A673 (cell line): Measurements from ENCODE around the gene BCL2L1. TPM values are rescaled to one million over a fixed set of nuclear protein-coding genes. Genes with fewer than 3 reads are reported as not detected.
A peak's percentile ranks its signal among the peaks of the same experiment; 100 is the strongest.

Experiments
- BruUV-seq: library from RNA; stranded (reverse); fragments of 400-500 nt; replicated peaks from 2 replicates; lab custom pipeline; 2021; lab: Mats Ljungman, UMichigan
- CTCF ChIA-PET: fragments of 300-600 bp; sonication (Branson Sonifier 250); formaldehyde crosslinking; loops from one replicate; lab custom pipeline; 2022; ENCODE audit warnings: antibody characterized with exemption; lab: Charles Lee
- POLR2A ChIA-PET: fragments of 300-600 bp; sonication (Branson Sonifier 250); formaldehyde crosslinking; loops from one replicate; lab custom pipeline; 2022; ENCODE audit warnings: antibody characterized with exemption; ENCODE audit not compliant: low non-redundant PET; lab: Charles Lee
- DNase-seq: peaks from one replicate; pipeline ENCODE4 v3.0.0-alpha.2; 2015; ENCODE audit warnings: low spot score
- H3K27ac ChIP-seq: fragments of 200-600 bp; sonication (generic); 2 replicates; pipeline ENCODE4 v1.5.1; 2016; ENCODE audit warnings: mixed run types, low read depth, mild to moderate bottlenecking, mixed read lengths, antibody characterized with exemption, low read length; ENCODE audit not compliant: poor library complexity, severe bottlenecking
- H3K27me3 ChIP-seq: fragments of 200-600 bp; sonication (generic); replicated peaks from 2 replicates; pipeline ENCODE4 v1.6.1; 2017; ENCODE audit warnings: mixed run types, low read depth, mild to moderate bottlenecking, mixed read lengths, antibody characterized with exemption, low read length; ENCODE audit not compliant: insufficient read depth, poor library complexity
- H3K36me3 ChIP-seq: fragments of 200-600 bp; sonication (generic); 2 replicates; pipeline ENCODE4 v1.6.1; 2016; ENCODE audit warnings: mixed run types, mild to moderate bottlenecking, mixed read lengths, antibody characterized with exemption, low read length; ENCODE audit not compliant: insufficient read depth, poor library complexity, severe bottlenecking
- H3K4me1 ChIP-seq: fragments of 200-600 bp; sonication (generic); 2 replicates; pipeline ENCODE4 v1.6.1; 2017; ENCODE audit warnings: mixed run types, mild to moderate bottlenecking, mixed read lengths, antibody characterized with exemption, low read length; ENCODE audit not compliant: insufficient read depth, poor library complexity, severe bottlenecking
- H3K4me3 ChIP-seq: fragments of 200-600 bp; sonication (generic); 2 replicates; pipeline ENCODE4 v1.5.1; 2016; ENCODE audit warnings: low read depth, mixed run types, mild to moderate bottlenecking, mixed read lengths, low read length; ENCODE audit not compliant: poor library complexity, severe bottlenecking
- H3K9me3 ChIP-seq: fragments of 200-600 bp; sonication (generic); 2 replicates; pipeline ENCODE4 v1.6.1; 2016; ENCODE audit warnings: mixed run types, low read depth, mild to moderate bottlenecking, mixed read lengths, antibody characterized with exemption, low read length; ENCODE audit not compliant: poor library complexity, severe bottlenecking
- EZH2 ChIP-seq: fragments of 200-600 bp; sonication (generic); IDR thresholded peaks from 2 replicates; pipeline ENCODE4 v1.6.1; 2017; ENCODE audit warnings: borderline replicate concordance, low read depth, mild to moderate bottlenecking, mixed read lengths, antibody characterized with exemption, low read length; ENCODE audit not compliant: poor library complexity, severe bottlenecking
- intact Hi-C: fragments of 100-400 bp; cut with micrococcal nuclease; formaldehyde crosslinking; loops from one replicate; pipeline ENCODE4 v1.10.0; 2022; ENCODE audit not compliant: unreplicated experiment
- total RNA-seq: library from RNA; stranded (reverse); gene quantifications from 2 replicates; pipeline ENCODE4 v1.2.3, GENCODE V29; 2021
- TF ChIP-seq, protein P1 (sequence below): fragments of 300-800, 200-600 bp; sonication (generic); conservative IDR thresholded peaks from 2 replicates; pipeline ENCODE4 v1.5.1; 2017; ENCODE audit warnings: low read depth, mild to moderate bottlenecking, antibody characterized with exemption, low read length, moderate library complexity, mixed read lengths

The BCL2L1 gene
- total RNA-seq, 1 experiment from 2014 or later, result 47.8 TPM

DNA sequence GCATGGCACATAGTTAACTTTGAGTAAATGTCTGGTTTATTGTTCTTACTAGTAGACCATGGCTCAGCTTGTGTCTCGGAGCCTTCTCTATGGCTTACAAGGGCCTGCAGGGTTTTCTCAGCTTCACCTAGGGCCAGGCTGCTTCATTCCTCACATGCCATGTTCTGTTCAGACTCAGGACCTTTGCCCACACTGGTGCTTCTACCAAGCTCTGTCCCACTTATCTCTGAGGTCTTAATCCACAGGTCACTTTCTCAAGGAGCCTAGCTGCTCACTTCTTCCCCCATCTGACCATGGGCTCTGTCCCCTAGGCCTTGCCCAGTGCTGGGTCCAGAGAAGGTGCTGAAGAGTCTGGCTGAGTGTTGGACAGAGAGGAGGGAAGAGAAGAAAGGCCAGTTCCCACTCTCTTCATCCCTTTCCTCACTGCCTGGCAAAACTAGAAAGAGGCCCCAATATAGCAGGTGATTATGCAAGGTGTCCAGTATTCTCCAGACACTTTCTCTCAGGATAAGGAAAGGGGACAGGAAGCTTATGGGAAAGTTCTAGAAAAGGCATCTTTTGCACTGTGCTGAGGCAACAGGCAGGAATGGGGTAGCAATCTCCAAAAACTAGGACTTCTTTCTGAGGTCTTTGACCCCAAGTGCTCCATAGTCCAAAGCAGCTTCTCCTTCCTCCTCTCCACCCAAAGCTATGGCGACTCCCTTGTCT is 45.0 kb downstream of the BCL2L1 start:
- POLR2A ChIA-PET, result interaction anchor here (0.6 kb wide), 1 partner anchor 124 kb away, joined by 4 read pairs; no protein-coding TSS in a partner anchor
- no peak for DNase-seq
- no TSS peak for BruUV-seq

DNA sequence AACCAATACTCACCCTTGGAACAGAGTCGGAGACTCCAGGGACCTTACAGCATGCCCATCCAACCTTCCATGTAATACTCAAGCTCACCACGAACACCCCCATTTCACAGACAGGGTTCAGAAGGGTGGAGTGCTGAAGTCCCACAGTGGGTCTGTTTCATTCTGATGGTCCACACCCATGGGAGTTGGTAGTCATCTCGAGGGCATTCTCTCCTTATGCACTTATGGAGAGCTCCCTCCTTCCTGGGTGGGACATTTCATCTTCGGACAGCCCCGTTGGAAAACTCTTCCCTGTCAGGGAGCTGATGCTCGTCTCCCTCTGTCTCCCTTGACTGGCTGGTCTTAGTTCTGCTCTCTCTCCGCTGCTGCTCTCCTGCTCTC is 46.1 kb downstream of the BCL2L1 start:
- Histone ChIP-seq H3K9me3 (no peaks in the 10 kb centered on the region), H3K4me1 (peaks cover 32% of the 10 kb centered on the region), H3K27ac (peak overlapping the region; percentile 38), H3K4me3 (no peak overlapping the region), H3K27me3 (no peaks in the 10 kb centered on the region), H3K36me3 (no peaks in the 10 kb centered on the region)
- TF ChIP-seq EZH2, result no peak
- TF ChIP-seq, protein P1, sequence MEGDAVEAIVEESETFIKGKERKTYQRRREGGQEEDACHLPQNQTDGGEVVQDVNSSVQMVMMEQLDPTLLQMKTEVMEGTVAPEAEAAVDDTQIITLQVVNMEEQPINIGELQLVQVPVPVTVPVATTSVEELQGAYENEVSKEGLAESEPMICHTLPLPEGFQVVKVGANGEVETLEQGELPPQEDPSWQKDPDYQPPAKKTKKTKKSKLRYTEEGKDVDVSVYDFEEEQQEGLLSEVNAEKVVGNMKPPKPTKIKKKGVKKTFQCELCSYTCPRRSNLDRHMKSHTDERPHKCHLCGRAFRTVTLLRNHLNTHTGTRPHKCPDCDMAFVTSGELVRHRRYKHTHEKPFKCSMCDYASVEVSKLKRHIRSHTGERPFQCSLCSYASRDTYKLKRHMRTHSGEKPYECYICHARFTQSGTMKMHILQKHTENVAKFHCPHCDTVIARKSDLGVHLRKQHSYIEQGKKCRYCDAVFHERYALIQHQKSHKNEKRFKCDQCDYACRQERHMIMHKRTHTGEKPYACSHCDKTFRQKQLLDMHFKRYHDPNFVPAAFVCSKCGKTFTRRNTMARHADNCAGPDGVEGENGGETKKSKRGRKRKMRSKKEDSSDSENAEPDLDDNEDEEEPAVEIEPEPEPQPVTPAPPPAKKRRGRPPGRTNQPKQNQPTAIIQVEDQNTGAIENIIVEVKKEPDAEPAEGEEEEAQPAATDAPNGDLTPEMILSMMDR, result no peak
- BruUV-seq, result no TSS peak
- ChIA-PET CTCF (no interaction called here), POLR2A (no interaction called here)
- no peak for DNase-seq
- intact Hi-C loops, result no loop called here

More for the DNA sequence above, 45.0 kb downstream of the BCL2L1 start:
- CTCF ChIA-PET, result interaction anchor here (1.0 kb wide), 1 partner anchor 16 kb away, joined by 4 read pairs; no protein-coding TSS in a partner anchor
- Histone ChIP-seq H3K4me1 (peaks cover 32% of the 10 kb centered on the region), H3K4me3 (no peak overlapping the region), H3K9me3 (no peaks in the 10 kb centered on the region), H3K36me3 (no peaks in the 10 kb centered on the region), H3K27ac (peak overlapping the region; percentile 36), H3K27me3 (no peaks in the 10 kb centered on the region)
- TF ChIP-seq EZH2, result no peak
- TF ChIP-seq, protein P1, result no peak
- intact Hi-C loops, result no loop called here

DNA sequence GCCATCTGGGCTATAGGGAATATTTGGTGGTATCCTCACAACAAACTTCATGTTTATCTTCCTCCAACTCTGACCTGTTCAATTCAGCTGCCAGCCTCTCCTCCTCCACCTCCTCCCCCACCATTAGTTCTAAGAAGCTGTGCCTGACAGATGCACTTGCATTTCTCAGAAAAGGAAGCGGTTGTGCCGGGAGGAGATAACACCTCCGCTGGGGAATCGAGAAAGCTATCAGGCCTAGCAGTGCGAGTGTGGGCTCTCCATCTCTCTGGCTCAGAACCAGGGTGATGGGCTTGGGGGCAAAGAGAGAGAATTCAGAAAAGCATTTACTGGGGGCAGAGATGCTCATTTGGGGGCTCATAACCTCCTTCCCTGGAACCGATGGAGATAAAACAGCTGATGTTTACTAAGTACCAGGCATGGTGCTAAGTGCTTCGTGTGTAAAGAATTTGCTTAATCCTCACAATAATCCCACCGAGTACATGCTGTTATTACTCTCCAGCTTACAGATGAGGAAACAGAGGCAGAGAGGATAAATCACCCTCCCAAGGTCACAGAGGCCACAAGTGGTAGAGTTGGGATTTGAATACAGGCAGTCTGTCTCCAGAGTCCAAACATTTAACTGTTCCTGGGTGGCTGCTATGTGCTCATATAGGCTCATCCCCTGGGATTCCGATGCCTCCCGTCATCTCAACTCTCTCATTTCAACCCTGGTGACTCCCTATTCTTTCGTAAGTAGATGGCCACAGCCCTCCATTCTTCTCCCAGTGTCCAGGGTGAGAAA is 46.6 kb downstream of the BCL2L1 start:
- BruUV-seq, result no TSS peak
- Histone ChIP-seq H3K36me3 (no peaks in the 10 kb centered on the region), H3K9me3 (no peaks in the 10 kb centered on the region), H3K4me3 (peak overlapping the region; percentile 12), H3K27ac (peak overlapping the region; percentile 72), H3K27me3 (no peaks in the 10 kb centered on the region), H3K4me1 (peaks cover 32% of the 10 kb centered on the region)
- intact Hi-C loops, result no loop called here
- ChIA-PET POLR2A (no interaction called here), CTCF (no interaction called here)
- peak; percentile 31 for DNase-seq
- no peak for TF ChIP-seq EZH2
- TF ChIP-seq, protein P1, result no peak
